Measurements from ENCODE around the gene ZNF446.
A peak's percentile ranks its signal among the peaks of the same experiment; 100 is the strongest.
"Not testable (repeated sequence)": the region's sequence is repeated elsewhere in the genome, so short reads cannot be mapped to it uniquely, and the experiment has no call there.

ZNF446 gene

GRCh38 chr19:58470837-58471543 lies 5.2 kb upstream of the ZNF446 start:
- DNase-seq: not testable (repeated sequence)

GRCh38 chr19:58471736-58472135 lies 4.4 kb upstream of the ZNF446 start:
- no peak for DNase-seq

GRCh38 chr19:58473775-58474174 lies 2.4 kb upstream of the ZNF446 start:
- no peak for DNase-seq

GRCh38 chr19:58474291-58474996 lies 1.7 kb upstream of the ZNF446 start:
- no peak for DNase-seq

- no peak for DNase-seq
Observed at GRCh38 chr19:58474997-58475713, 997 bp upstream of the ZNF446 start.

GRCh38 chr19:58476498-58477015 lies 405 bp downstream of the ZNF446 start:
- DNase-seq: no peak

- DNase-seq: no peak
Observed at GRCh38 chr19:58477130-58477529, 978 bp downstream of the ZNF446 start.

GRCh38 chr19:58477871-58478270 lies 1.7 kb downstream of the ZNF446 start:
- DNase-seq: no peak

- no peak for DNase-seq
Observed at GRCh38 chr19:58479303-58479702, 3.2 kb downstream of the ZNF446 start.

GRCh38 chr19:58479736-58480480 lies 3.8 kb downstream of the ZNF446 start:
- no peak for DNase-seq

GRCh38 chr19:58480481-58480830 lies 4.3 kb downstream of the ZNF446 start:
- no peak for DNase-seq

- DNase-seq: no peak
Observed at GRCh38 chr19:58480831-58481230, 4.7 kb downstream of the ZNF446 start.

GRCh38 chr19:58482372-58482771 lies 6.2 kb downstream of the ZNF446 start:
- DNase-seq: no peak

- no peak for DNase-seq
Observed at GRCh38 chr19:58483776-58484175, 7.6 kb downstream of the ZNF446 start.

GRCh38 chr19:58484349-58484748 lies 8.2 kb downstream of the ZNF446 start:
- not testable (repeated sequence) for DNase-seq

GRCh38 chr19:58491393-58491792 lies 15.2 kb downstream of the ZNF446 start:
- no peak for DNase-seq

GRCh38 chr19:58492265-58492664 lies 16.1 kb downstream of the ZNF446 start:
- no peak for DNase-seq

GRCh38 chr19:58497634-58498170 lies 21.6 kb downstream of the ZNF446 start:
- no peak for DNase-seq

- no peak for DNase-seq
Observed at GRCh38 chr19:58498316-58499020, 22.3 kb downstream of the ZNF446 start.

GRCh38 chr19:58499021-58499927 lies 23.1 kb downstream of the ZNF446 start:
- peak; percentile 97 for DNase-seq

- no peak for DNase-seq
Observed at GRCh38 chr19:58500242-58500641, 24.1 kb downstream of the ZNF446 start.

Measured in CD4-positive, alpha-beta T cell treated with Interleukin-21 for 1 hour (primary cell).